HCT116 (cell line): Measurements from ENCODE around the gene PLCB1. TPM values are rescaled to one million over a fixed set of nuclear protein-coding genes. Genes with fewer than 3 reads are reported as not detected.

ENCODE experiments used
- ATAC-seq: fragments of 200-7000 bp; cut with Tn5 transposase; 2 replicates; pipeline ENCODE4 v1.9.1; 2020; ENCODE audit warnings: mild to moderate bottlenecking, moderate library complexity
- BruUV-seq: library from RNA; stranded (reverse); fragments of 400-500 nt; replicated peaks from 2 replicates; lab custom pipeline; 2021; lab: Mats Ljungman, UMichigan
- CTCF ChIA-PET: fragments of 300-600 bp; sonication (Branson Sonifier 250); formaldehyde crosslinking; loops from one replicate; lab custom pipeline; 2021; ENCODE audit warnings: antibody characterized with exemption; lab: Charles Lee
- POLR2A ChIA-PET: fragments of 300-600, 350-600 bp; sonication (Branson Sonifier 250); formaldehyde crosslinking; loops from one replicate; lab custom pipeline; 2021; ENCODE audit warnings: antibody characterized with exemption; lab: Charles Lee
- RAD21 ChIA-PET, 2 experiments: fragments of 300-600 bp; sonication (Branson Sonifier 250); formaldehyde crosslinking; loops; one replicate each; lab custom pipeline; 2023; ENCODE audit warnings: low total read pairs in 2 of 2; ENCODE audit not compliant: uncharacterized antibody in 2 of 2, unreplicated experiment in 2 of 2, low non-redundant PET in 1 of 2; lab: Charles Lee
- DNase-seq: peaks from one replicate; pipeline ENCODE4 v3.0.0-alpha.2; 2010; ENCODE audit warnings: low read depth, low spot score
- H2AFZ ChIP-seq: fragments of 200-600 bp; shearing (Covaris generic), sonication (generic); 2 replicates; pipeline ENCODE4 v1.6.1; 2017; ENCODE audit warnings: low read depth, mixed run types, mixed read lengths, antibody characterized with exemption, low read length; ENCODE audit not compliant: poor library complexity, severe bottlenecking
- H3K27ac ChIP-seq: 2 replicates; pipeline ENCODE4 v1.5.1; 2012; ENCODE audit warnings: low read depth, low read length
- H3K27me3 ChIP-seq: fragments of 200-600 bp; sonication (generic); 2 replicates; pipeline ENCODE4 v1.6.1; 2016; ENCODE audit warnings: mixed run types, low read length, mixed read lengths; ENCODE audit not compliant: insufficient read depth
- H3K36me3 ChIP-seq, 2 experiments: fragments of 200-500 bp in 1 of 2; fragments of 200-600 bp in 1 of 2; sonication (Bioruptor generic) in 1 of 2; sonication (generic) in 1 of 2; 2 replicates each; pipeline versions ENCODE4 v1.5.1 to v1.6.1; 2014 to 2016; ENCODE audit warnings: low read length in 2 of 2, inconsistent platforms in 1 of 2, mixed read lengths in 1 of 2, mixed run types in 1 of 2; ENCODE audit not compliant: insufficient read depth in 2 of 2, control insufficient read depth in 1 of 2
- H3K4me1 ChIP-seq, 2 experiments: fragments of 200-600 bp in 1 of 2; sonication (generic) in 1 of 2; 2 replicates each; pipeline versions ENCODE4 v1.5.1 to v1.6.1; 2012 to 2017; ENCODE audit warnings: low read length in 2 of 2, inconsistent platforms in 1 of 2, mild to moderate bottlenecking in 1 of 2, mixed read lengths in 1 of 2, mixed run types in 1 of 2, moderate library complexity in 1 of 2; ENCODE audit not compliant: insufficient read depth in 2 of 2, control insufficient read depth in 1 of 2
- H3K4me2 ChIP-seq: fragments of 200-600 bp; sonication (generic); 2 replicates; pipeline ENCODE4 v1.6.1; 2017; ENCODE audit warnings: mixed run types, low read length, mixed read lengths
- H3K4me3 ChIP-seq, 2 experiments: fragments of 200-600 bp in 1 of 2; sonication (generic) in 1 of 2; replicated peaks in 1 of 2; 2 replicates each; pipeline ENCODE4 v1.5.1; 2011 to 2016; ENCODE audit warnings: low read length in 2 of 2, control low read depth in 1 of 2, low read depth in 1 of 2, mild to moderate bottlenecking in 1 of 2, mixed read lengths in 1 of 2, mixed run types in 1 of 2
- H3K79me2 ChIP-seq: fragments of 200-600 bp; sonication (generic); 2 replicates; pipeline ENCODE4 v1.6.1; 2017; ENCODE audit warnings: mild to moderate bottlenecking, mixed run types, low read length, moderate library complexity, mixed read lengths; ENCODE audit not compliant: insufficient read depth
- H3K9ac ChIP-seq: fragments of 200-600 bp; sonication (generic); 2 replicates; pipeline ENCODE4 v1.6.1; 2016; ENCODE audit warnings: low read length, mixed read lengths
- H3K9me2 ChIP-seq: fragments of 200-600 bp; sonication (generic), shearing (Covaris generic); 2 replicates; pipeline ENCODE4 v1.6.1; 2017; ENCODE audit warnings: mixed run types, mild to moderate bottlenecking, moderate library complexity; ENCODE audit not compliant: insufficient read depth
- H3K9me3 ChIP-seq, 2 experiments: fragments of 200-500 bp in 1 of 2; fragments of 200-600 bp in 1 of 2; sonication (Bioruptor generic) in 1 of 2; sonication (generic) in 1 of 2; 2 replicates each; pipeline ENCODE4 v1.6.1; 2014 to 2017; ENCODE audit warnings: low read length in 2 of 2, mixed read lengths in 2 of 2, inconsistent platforms in 1 of 2, low read depth in 1 of 2, mild to moderate bottlenecking in 1 of 2, mixed run types in 1 of 2, moderate library complexity in 1 of 2; ENCODE audit not compliant: control insufficient read depth in 1 of 2, insufficient read depth in 1 of 2
- H4K20me1 ChIP-seq: fragments of 200-600 bp; sonication (generic), shearing (Covaris generic); 2 replicates; pipeline ENCODE4 v1.6.1; 2017; ENCODE audit warnings: mixed run types, mild to moderate bottlenecking, moderate library complexity; ENCODE audit not compliant: insufficient read depth
- CBX3 ChIP-seq: IDR thresholded peaks from 2 replicates; pipeline ENCODE4 v1.6.1; 2012; ENCODE audit warnings: low read depth
- EZH2 ChIP-seq: fragments of 200-600 bp; sonication (generic); IDR thresholded peaks from 2 replicates; pipeline ENCODE4 v1.6.1; 2017; ENCODE audit warnings: antibody characterized with exemption, mixed run types
- EZH2phosphoT487 ChIP-seq: fragments of 200-600 bp; IDR thresholded peaks from 2 replicates; pipeline ENCODE4 v1.6.1; 2018; ENCODE audit warnings: antibody characterized with exemption, borderline replicate concordance
- JUND ChIP-seq: IDR thresholded peaks from 2 replicates; pipeline ENCODE4 v1.6.1; 2012
- POLR2A ChIP-seq: IDR thresholded peaks from 2 replicates; pipeline ENCODE4 v1.7.0; 2011; ENCODE audit warnings: borderline replicate concordance; ENCODE audit not compliant: insufficient read depth, insufficient read length; ENCODE audit errors: extremely low read depth
- POLR2AphosphoS5 ChIP-seq: IDR thresholded peaks from 2 replicates; pipeline ENCODE4 v1.6.1; 2011; ENCODE audit warnings: mild to moderate bottlenecking, low read depth, low read length, moderate library complexity
- RAD21 ChIP-seq: IDR thresholded peaks from 2 replicates; pipeline ENCODE4 v1.6.1; 2012; ENCODE audit warnings: low read depth, mild to moderate bottlenecking
- SIN3A ChIP-seq: IDR thresholded peaks from 2 replicates; pipeline ENCODE4 v1.6.1; 2012; ENCODE audit warnings: low read depth
- SP1 ChIP-seq: IDR thresholded peaks from 2 replicates; pipeline ENCODE4 v1.6.1; 2012; ENCODE audit warnings: low read depth
- SRF ChIP-seq: IDR thresholded peaks from 2 replicates; pipeline ENCODE4 v1.6.1; 2012; ENCODE audit warnings: low read depth
- TCF7L2 ChIP-seq: IDR thresholded peaks from 2 replicates; pipeline ENCODE4 v1.7.0; 2011; ENCODE audit warnings: borderline replicate concordance, inconsistent platforms; ENCODE audit not compliant: insufficient read depth, insufficient read length; ENCODE audit errors: extremely low read depth
- YY1 ChIP-seq: IDR thresholded peaks from 2 replicates; pipeline ENCODE4 v1.6.1; 2011; ENCODE audit warnings: low read length, low read depth, moderate library complexity, mild to moderate bottlenecking; ENCODE audit not compliant: insufficient replicate concordance; ENCODE audit errors: extremely low read depth
- ZFX ChIP-seq: fragments of 450-650 bp; IDR thresholded peaks from 2 replicates; pipeline ENCODE4 v1.6.1; 2017
- ZNF274 ChIP-seq: fragments of 200-500 bp; sonication (Bioruptor generic); IDR thresholded peaks from 2 replicates; pipeline ENCODE4 v1.6.1; 2014; ENCODE audit warnings: mild to moderate bottlenecking, low read depth, low read length, inconsistent platforms
- intact Hi-C: fragments of 100-400 bp; cut with micrococcal nuclease; formaldehyde crosslinking; loops from 2 replicates; pipeline ENCODE4 v1.10.0; 2022
- total RNA-seq: library from RNA; stranded (reverse); gene quantifications from one replicate; pipeline ENCODE4 v1.2.1, GENCODE V29; 2021; ENCODE audit not compliant: unreplicated experiment
- TF ChIP-seq, protein P1 (sequence below), 3 experiments: fragments of 200-600 bp in 1 of 3; sonication (generic) in 1 of 3; IDR thresholded peaks in 2 of 3; conservative IDR thresholded peaks in 1 of 3; 2 replicates each; pipeline ENCODE4 v1.5.1; 2012 to 2017; ENCODE audit warnings: low read depth in 2 of 3, low read length in 2 of 3, antibody characterized with exemption in 1 of 3, borderline replicate concordance in 1 of 3, control low read depth in 1 of 3, mild to moderate bottlenecking in 1 of 3, mixed read lengths in 1 of 3, mixed run types in 1 of 3, moderate library complexity in 1 of 3; ENCODE audit not compliant: insufficient read depth in 1 of 3
- TF ChIP-seq, protein P2 (sequence below): IDR thresholded peaks from 2 replicates; pipeline ENCODE4 v1.6.1; 2012; ENCODE audit warnings: low read depth
- TF ChIP-seq, protein P3 (sequence below): IDR thresholded peaks from 2 replicates; pipeline ENCODE4 v1.6.1; 2012

Gene PLCB1
- total RNA-seq, 1 experiment from 2014 or later = 15.8 TPM

DNA sequence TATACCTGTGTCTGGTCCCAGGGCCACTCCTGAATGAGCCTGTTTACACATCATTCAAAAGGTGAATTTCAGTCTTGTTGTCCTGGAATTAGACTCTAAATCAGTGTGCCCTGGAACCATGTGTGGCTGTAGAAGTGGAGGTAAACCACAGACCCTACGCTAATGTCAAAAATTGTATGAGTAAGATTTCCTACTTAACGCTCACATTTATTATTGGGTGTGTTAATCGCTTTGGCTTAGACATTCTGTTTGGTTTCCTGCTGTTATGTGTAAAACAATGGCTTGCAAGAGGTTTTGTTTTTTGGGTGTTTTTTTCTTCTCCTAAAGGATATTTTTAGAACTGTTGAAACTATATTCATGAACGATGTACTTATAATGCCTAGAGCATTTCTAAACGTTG, 19.3 kb downstream of the PLCB1 start (continued):
- TF ChIP-seq EZH2phosphoT487 = no peak
- TF ChIP-seq, all 23 proteins: peak for 0

DNA sequence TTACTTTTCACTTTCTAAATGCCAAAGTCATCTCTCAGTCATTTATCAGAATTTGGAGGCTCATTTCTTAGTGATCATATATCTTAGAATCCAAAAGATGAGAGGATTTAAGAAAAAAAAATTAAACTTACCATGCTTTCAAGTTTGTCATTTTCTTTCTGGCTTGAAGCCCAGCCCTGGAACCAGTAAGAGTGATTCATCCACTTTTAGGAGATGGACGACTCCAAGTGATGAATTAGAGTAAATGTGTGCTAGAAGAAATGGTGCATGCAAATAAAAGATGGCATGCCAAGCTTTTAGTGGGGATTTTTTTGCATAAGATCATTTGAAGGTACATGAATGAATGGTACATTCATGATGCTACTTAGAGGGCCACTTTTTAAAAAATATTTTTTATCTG, 20.1 kb downstream of the PLCB1 start:
- POLR2A ChIA-PET = no interaction called here
- no peak overlapping the region for H3K9ac ChIP-seq
- ATAC-seq (no peak), DNase-seq (no peak)
- RAD21 ChIA-PET = no interaction called here
- no peaks in the 10 kb centered on the region for H4K20me1 ChIP-seq
- CTCF ChIA-PET = no interaction called here
- H3K9me2 ChIP-seq = no peaks in the 10 kb centered on the region
- H3K36me3 ChIP-seq = no peaks in the 10 kb centered on the region
- BruUV-seq = no TSS peak
- TF ChIP-seq, protein P1, sequence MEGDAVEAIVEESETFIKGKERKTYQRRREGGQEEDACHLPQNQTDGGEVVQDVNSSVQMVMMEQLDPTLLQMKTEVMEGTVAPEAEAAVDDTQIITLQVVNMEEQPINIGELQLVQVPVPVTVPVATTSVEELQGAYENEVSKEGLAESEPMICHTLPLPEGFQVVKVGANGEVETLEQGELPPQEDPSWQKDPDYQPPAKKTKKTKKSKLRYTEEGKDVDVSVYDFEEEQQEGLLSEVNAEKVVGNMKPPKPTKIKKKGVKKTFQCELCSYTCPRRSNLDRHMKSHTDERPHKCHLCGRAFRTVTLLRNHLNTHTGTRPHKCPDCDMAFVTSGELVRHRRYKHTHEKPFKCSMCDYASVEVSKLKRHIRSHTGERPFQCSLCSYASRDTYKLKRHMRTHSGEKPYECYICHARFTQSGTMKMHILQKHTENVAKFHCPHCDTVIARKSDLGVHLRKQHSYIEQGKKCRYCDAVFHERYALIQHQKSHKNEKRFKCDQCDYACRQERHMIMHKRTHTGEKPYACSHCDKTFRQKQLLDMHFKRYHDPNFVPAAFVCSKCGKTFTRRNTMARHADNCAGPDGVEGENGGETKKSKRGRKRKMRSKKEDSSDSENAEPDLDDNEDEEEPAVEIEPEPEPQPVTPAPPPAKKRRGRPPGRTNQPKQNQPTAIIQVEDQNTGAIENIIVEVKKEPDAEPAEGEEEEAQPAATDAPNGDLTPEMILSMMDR (IDR thresholded peaks at IDR 0.05 in 2 of 3, conservative IDR thresholded peaks at IDR 0.05 in 1 of 3; ENCODE audit: borderline replicate concordance in 1 of 3, insufficient read depth in 1 of 3, low read depth in 2 of 3, low read length in 2 of 3) = no peak
- TF ChIP-seq, protein P2, sequence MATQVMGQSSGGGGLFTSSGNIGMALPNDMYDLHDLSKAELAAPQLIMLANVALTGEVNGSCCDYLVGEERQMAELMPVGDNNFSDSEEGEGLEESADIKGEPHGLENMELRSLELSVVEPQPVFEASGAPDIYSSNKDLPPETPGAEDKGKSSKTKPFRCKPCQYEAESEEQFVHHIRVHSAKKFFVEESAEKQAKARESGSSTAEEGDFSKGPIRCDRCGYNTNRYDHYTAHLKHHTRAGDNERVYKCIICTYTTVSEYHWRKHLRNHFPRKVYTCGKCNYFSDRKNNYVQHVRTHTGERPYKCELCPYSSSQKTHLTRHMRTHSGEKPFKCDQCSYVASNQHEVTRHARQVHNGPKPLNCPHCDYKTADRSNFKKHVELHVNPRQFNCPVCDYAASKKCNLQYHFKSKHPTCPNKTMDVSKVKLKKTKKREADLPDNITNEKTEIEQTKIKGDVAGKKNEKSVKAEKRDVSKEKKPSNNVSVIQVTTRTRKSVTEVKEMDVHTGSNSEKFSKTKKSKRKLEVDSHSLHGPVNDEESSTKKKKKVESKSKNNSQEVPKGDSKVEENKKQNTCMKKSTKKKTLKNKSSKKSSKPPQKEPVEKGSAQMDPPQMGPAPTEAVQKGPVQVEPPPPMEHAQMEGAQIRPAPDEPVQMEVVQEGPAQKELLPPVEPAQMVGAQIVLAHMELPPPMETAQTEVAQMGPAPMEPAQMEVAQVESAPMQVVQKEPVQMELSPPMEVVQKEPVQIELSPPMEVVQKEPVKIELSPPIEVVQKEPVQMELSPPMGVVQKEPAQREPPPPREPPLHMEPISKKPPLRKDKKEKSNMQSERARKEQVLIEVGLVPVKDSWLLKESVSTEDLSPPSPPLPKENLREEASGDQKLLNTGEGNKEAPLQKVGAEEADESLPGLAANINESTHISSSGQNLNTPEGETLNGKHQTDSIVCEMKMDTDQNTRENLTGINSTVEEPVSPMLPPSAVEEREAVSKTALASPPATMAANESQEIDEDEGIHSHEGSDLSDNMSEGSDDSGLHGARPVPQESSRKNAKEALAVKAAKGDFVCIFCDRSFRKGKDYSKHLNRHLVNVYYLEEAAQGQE = no peak
- TF ChIP-seq, protein P3, sequence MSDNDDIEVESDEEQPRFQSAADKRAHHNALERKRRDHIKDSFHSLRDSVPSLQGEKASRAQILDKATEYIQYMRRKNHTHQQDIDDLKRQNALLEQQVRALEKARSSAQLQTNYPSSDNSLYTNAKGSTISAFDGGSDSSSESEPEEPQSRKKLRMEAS = no peak
- no peak for TF ChIP-seq CBX3
- TF ChIP-seq ZNF274 = no peak
- TF ChIP-seq TCF7L2 = no peak
- TF ChIP-seq JUND = no peak
- TF ChIP-seq POLR2AphosphoS5 = no peak
- TF ChIP-seq YY1 = no peak
- TF ChIP-seq ZFX = no peak
- TF ChIP-seq RAD21 = no peak
- no peak for TF ChIP-seq SP1
- TF ChIP-seq POLR2A = no peak
- TF ChIP-seq SIN3A = no peak
- no peak for TF ChIP-seq SRF
- TF ChIP-seq EZH2 = no peak
- TF ChIP-seq EZH2phosphoT487 = no peak
- peaks cover 18 to 23% of the 10 kb centered on the region in 2 experiments for H3K4me1 ChIP-seq
- no peak overlapping the region for H2AFZ ChIP-seq
- no peaks in the 10 kb centered on the region for H3K27me3 ChIP-seq
- intact Hi-C loops = no loop called here
- H3K4me2 ChIP-seq = no peak overlapping the region
- no peaks in the 10 kb centered on the region for H3K79me2 ChIP-seq
- H3K9me3 ChIP-seq = no peaks in the 10 kb centered on the region
- no peak overlapping the region for H3K27ac ChIP-seq
- H3K4me3 ChIP-seq = no peak overlapping the region
